GM19035 (cell line): ENCODE results near the gene RPRD1B.

Source experiments
- ATAC-seq: cut with Tn5 transposase; IDR thresholded peaks from one replicate; pipeline ENCODE4 v1.9.1; 2021; ENCODE audit not compliant: unreplicated experiment

Gene RPRD1B

DNA sequence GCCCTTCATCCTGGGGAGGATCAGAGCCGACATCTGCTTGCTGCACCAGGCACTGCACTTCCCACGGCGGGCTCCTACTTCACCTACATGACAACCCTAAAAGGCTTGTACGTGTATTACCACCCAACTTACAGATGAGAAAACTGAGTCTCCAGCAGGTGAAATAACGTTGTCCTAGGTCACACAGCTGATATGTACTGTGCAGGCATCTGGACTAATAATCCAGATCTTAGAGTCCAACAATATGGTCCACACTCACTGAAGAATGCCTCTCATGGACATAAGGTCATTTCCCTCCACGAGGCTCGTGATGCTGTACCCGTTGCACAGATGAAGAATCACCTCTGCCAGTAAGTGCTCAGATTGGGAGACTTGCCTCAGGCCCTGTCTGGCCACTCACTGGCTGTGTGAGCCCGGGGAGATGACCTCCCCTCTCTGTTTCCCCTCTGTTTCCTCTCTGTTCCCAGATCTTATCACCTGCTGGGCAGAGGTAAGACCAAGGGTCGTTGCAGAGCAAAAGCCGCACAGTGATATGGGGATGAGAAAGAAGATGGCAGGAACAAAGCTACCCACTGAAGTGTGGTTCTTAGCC is 99.5 kb downstream of the RPRD1B start:
- no peak for ATAC-seq

DNA sequence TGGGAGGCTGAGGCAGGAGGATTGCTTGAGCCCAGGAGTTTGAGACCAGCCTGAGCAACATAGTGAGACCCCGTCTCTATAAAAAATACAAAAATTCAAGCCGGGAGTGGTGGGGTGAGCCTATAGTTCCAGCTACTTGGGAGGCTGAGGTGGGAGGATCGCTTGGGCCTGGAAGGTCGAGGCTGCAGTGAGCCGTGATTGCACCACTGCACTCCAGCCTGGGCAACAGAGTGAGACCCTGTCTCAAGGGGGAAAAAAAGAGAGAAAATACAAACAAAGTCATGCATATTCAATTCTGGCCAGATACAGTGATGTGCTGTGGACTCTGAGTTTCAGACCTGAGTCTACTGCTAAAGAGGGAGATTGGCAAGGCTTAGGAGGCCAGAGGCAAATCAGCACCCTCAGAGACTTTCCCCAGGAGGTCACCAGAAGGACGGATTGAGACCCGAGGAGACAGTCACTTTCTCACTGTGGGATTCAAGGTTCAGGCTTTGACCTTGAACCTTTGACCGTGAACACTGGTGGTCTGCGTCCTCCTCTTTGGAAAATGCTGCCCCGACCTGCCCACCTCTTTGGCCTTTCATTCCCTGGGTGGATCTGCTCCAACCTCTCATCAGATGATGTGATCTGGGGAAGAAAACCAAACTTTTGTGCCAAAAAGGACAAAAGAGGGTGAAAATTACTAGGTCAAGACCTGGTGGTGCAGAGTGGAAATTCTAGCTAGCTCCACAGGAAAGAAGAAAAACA is 100.3 kb downstream of the RPRD1B start:
- no peak for ATAC-seq

GRCh38 chr20:38134427-38135270 is 101.1 kb downstream of the RPRD1B start:
- ATAC-seq: no peak

DNA sequence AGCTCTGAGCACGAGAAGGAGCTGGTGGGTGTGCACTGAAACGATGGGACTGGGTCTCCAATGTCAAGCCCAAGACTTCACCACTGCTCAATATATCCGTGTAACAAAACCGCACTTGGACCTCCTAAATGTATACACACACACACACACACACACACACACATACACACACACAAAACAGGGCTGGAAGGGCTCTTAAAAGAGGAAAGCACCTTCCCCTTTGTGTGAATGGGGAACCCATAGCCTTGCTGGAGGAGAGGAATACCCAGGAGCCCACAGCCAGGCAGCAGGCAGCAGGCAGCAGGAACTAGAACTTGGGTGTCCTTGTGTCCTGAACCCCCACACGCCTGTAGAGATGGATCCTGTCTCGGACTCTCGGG is 101.7 kb downstream of the RPRD1B start:
- no peak for ATAC-seq

DNA sequence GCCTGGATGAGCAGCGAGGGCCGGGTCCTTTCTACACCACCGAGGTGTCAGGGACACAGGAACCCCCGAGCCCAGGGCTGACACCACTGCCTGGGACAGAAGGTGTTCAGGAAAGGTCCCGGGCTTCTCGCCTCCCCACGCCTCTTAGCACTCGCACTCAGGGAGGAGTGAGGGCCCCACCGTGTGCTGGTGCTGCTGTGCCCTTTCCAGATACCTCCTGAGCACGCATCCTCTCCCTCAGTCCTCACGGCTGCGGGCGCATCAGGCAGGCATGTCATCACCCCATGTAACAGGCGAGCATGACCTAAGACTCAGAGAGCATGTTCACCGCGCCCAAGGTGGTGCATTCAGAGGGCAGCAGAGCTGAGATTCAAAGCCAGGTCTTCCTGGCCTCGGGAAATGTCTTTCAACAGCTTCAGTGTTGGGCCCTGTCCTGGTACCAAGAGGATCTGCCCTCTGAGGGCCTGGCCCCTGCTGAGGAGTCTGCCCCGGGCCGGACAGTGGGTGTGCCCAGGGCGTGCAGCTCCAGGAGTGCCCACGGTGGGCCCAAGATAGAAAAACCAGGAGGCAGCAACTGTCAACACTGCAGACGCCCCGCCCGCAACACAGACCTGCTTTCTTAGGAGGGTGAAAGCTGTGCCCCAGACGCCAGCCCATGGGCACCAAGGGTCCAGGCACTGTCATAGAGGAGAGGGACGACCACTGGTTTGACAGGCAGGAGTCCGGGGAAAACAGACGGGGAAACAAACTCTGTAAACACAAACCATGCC is 102.3 kb downstream of the RPRD1B start:
- ATAC-seq: no peak

DNA sequence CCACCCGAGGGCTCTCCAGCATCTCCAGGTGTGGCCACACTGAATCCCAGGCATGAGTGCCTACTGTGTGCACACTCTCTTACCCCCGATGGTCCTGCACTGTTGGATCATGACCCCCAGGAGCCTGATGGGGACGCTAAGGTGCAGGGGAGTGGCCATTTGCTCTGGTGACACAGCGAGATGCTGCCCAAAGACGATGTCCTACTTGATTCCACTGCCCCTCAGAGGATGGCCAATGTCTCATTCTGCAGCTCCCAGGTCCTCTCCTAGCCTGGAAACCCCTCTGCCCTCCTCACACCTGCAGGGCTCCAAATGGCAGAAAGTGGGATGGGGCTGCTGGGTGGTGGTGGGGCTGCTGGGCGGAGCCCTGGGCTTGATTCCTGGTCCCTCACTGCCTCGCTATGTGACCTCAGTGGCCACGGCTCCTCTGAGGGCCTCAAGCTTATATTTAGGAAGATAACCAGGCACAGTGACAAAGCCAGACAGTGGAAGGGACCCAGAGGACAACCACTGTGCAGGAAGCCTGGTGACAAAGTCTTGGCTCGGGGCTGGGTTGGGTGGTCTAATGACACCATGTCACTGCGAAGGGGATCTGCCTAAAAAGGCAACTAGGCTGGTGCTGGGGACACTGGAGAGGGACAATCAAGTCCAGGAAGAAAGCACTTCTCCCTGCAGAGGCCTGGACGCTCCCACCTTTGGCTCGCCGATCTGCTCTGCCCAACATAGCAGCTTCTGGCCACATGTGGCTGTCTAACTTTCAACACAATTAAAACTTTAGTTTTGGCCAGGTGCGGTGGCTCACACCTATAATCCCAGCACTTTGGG is 103.1 kb downstream of the RPRD1B start:
- no peak for ATAC-seq

DNA sequence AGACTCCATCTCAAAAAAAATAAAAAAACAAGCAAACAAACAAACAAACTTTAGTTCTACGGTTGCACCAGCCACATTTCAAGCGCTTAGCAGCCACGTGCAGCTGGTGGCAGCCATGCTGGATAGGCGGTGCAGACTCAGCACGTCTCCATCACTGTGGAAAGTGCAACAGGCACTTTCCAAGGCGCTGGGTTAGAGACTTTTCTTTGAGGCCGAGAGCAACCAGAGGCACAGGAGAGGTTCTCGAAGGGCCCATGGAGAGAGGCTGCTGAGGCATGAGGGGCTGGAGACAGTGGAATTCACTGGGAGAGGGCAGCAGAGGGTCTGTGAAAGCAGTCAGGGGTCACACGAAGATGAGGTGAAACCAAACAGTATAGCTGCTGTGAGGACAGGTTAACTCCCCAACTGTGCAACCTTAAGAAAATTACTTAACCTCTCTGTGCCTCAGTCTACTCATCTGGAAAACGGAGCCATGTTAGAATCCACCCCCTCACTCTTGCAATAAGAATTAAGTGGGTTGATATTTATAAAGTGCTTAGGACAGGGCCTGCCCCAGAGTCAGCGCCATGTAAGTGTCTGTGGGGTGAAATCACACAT is 104.0 kb downstream of the RPRD1B start:
- ATAC-seq: no peak

- ATAC-seq: no peak
These were observed 104.7 kb downstream of the RPRD1B start for GRCh38 chr20:38138086-38138778.

- no peak for ATAC-seq
These were observed 105.8 kb downstream of the RPRD1B start for GRCh38 chr20:38139156-38139912.

- no peak for ATAC-seq
These were observed 106.6 kb downstream of the RPRD1B start for GRCh38 chr20:38139977-38140753.

DNA sequence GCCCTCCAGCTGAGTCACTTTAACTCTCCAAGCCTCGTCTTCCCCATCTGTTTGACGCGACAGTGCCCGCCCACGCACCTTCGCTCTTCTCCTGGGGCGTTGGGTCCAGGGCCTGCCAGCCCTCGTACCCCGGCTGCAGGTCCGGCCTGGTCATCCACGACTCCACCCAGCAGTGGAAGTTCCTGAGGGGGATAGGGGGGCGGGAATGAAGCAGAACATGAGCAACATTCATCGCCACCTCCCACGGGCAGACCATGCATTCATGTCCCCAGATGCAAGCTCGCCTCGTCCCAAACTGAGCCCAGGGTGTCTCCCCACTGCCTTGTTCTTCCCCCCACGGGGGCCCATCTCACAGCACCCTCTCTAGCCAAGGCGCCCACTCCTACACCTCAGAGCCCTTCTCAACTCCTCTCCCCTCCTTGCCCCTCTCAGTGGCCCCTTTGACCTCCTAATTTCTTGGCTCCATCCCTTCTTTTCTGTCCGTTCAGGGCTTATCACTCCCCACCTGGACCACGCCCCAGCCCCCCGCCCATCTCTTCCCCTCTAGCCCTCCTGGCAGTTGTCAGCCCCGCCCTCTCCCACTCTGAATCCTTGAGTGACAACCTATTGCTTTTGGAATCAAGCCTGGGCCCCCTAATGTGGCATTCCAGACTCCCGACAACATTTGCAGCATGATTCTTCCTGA is 107.8 kb downstream of the RPRD1B start:
- no peak for ATAC-seq
